Lower lobe of right lung (tissue), 2 donors: Measurements from ENCODE around the gene EOGT. TPM values are rescaled to one million over a fixed set of nuclear protein-coding genes. Genes with fewer than 3 reads are reported as not detected.

Source experiments
- ATAC-seq, 2 donors: fragments of 200-7000 bp; cut with Tn5 transposase; one replicate each; pipeline ENCODE4 v1.9.1; 2020 to 2022; ENCODE audit warnings: mild to moderate bottlenecking in 2 of 2, moderate library complexity in 2 of 2
- DNase-seq: peaks from one replicate; pipeline ENCODE4 v3.0.0-alpha.2; 2020
- H3K27ac ChIP-seq: fragments of 200-600 bp; one replicate; pipeline ENCODE4 v1.8.0; 2022
- H3K27me3 ChIP-seq: fragments of 200-600 bp; one replicate; pipeline ENCODE4 v1.8.0; 2022; ENCODE audit warnings: low read depth
- H3K36me3 ChIP-seq: fragments of 200-600 bp; one replicate; pipeline ENCODE4 v1.8.0; 2022; ENCODE audit warnings: mild to moderate bottlenecking
- H3K4me1 ChIP-seq: fragments of 200-600 bp; one replicate; pipeline ENCODE4 v1.8.0; 2022
- H3K4me3 ChIP-seq: fragments of 200-600 bp; one replicate; pipeline ENCODE4 v1.8.0; 2022; ENCODE audit warnings: mild to moderate bottlenecking
- H3K9me3 ChIP-seq: fragments of 200-600 bp; one replicate; pipeline ENCODE4 v1.8.0; 2022
- CTCF ChIP-seq: fragments of 200-600 bp; IDR thresholded peaks from one replicate; pipeline ENCODE4 v1.8.0; 2022; ENCODE audit warnings: antibody characterized with exemption, mild to moderate bottlenecking
- intact Hi-C: fragments of 100-400 bp; cut with DNase I; formaldehyde crosslinking; loops from one replicate; pipeline ENCODE4 v1.11.0; 2022
- total RNA-seq: library from RNA; stranded (reverse); fragmentation: NEBNext Ultra II Directional; extraction: Animal tissue kit (Norgen Biotek cat#: 25700); gene quantifications from one replicate; pipeline ENCODE4 v1.2.1, GENCODE V29; 2021
- donor health status: DM: no; HTN: yes; CAD: no; lungs with severe emphysema.

Gene EOGT
- total RNA-seq, 1 donor from 2014 or later, result 35.7 TPM

- Histone ChIP-seq H3K27ac (no peak overlapping the region), H3K27me3 (peaks cover 4% of the 10 kb centered on the region), H3K4me1 (no peaks in the 10 kb centered on the region), H3K4me3 (no peak overlapping the region), H3K36me3 (no peaks in the 10 kb centered on the region), H3K9me3 (no peaks in the 10 kb centered on the region)
- no peak for DNase-seq
- no peak for TF ChIP-seq CTCF
- ATAC-seq, result no peak
- intact Hi-C loops, result no loop called here
These were observed 55.6 kb downstream of the EOGT start for GRCh38 chr3:68957895-68958294.

- intact Hi-C loops, result no loop called here
- no peaks in the 10 kb centered on the region for H3K36me3 ChIP-seq
- ATAC-seq (no peak), DNase-seq (no peak)
- no peaks in the 10 kb centered on the region for H3K4me1 ChIP-seq
- H3K9me3 ChIP-seq, result no peaks in the 10 kb centered on the region
- H3K27ac ChIP-seq, result no peak overlapping the region
- H3K4me3 ChIP-seq, result no peak overlapping the region
- TF ChIP-seq CTCF, result no peak
- peaks cover 4% of the 10 kb centered on the region for H3K27me3 ChIP-seq
These were observed 59.6 kb downstream of the EOGT start for GRCh38 chr3:68953816-68954444.

- no peaks in the 10 kb centered on the region for H3K36me3 ChIP-seq
- no peak overlapping the region for H3K27ac ChIP-seq
- H3K4me3 ChIP-seq, result no peak overlapping the region
- H3K9me3 ChIP-seq, result no peaks in the 10 kb centered on the region
- no peak for TF ChIP-seq CTCF
- intact Hi-C loops, result no loop called here
- H3K4me1 ChIP-seq, result no peaks in the 10 kb centered on the region
- DNase-seq (no peak), ATAC-seq (no peak)
- peaks cover 13% of the 10 kb centered on the region for H3K27me3 ChIP-seq
These were observed 68.3 kb downstream of the EOGT start for GRCh38 chr3:68945225-68945624.

- Histone ChIP-seq H3K27ac (no peak overlapping the region), H3K36me3 (no peaks in the 10 kb centered on the region), H3K9me3 (no peaks in the 10 kb centered on the region), H3K27me3 (peaks cover 14% of the 10 kb centered on the region), H3K4me3 (no peak overlapping the region), H3K4me1 (no peaks in the 10 kb centered on the region)
- intact Hi-C loops, result no loop called here
- DNase-seq (no peak), ATAC-seq (no peak)
- no peak for TF ChIP-seq CTCF
These were observed 69.6 kb downstream of the EOGT start for GRCh38 chr3:68943753-68944500.

- ATAC-seq (no peak), DNase-seq (no peak)
- H3K27ac ChIP-seq, result no peak overlapping the region
- H3K4me1 ChIP-seq, result no peaks in the 10 kb centered on the region
- no peak overlapping the region for H3K4me3 ChIP-seq
- H3K27me3 ChIP-seq, result peaks cover 25% of the 10 kb centered on the region
- no peaks in the 10 kb centered on the region for H3K36me3 ChIP-seq
- no peaks in the 10 kb centered on the region for H3K9me3 ChIP-seq
- intact Hi-C loops, result no loop called here
- no peak for TF ChIP-seq CTCF
These were observed 72.4 kb downstream of the EOGT start for GRCh38 chr3:68941055-68941454.
